ENCODE data around the gene AKAP8L. TPM values are rescaled to one million over a fixed set of nuclear protein-coding genes. Genes with fewer than 3 reads are reported as not detected.
A peak's percentile ranks its signal among the peaks of the same experiment; 100 is the strongest.

AKAP8L gene, protein sequence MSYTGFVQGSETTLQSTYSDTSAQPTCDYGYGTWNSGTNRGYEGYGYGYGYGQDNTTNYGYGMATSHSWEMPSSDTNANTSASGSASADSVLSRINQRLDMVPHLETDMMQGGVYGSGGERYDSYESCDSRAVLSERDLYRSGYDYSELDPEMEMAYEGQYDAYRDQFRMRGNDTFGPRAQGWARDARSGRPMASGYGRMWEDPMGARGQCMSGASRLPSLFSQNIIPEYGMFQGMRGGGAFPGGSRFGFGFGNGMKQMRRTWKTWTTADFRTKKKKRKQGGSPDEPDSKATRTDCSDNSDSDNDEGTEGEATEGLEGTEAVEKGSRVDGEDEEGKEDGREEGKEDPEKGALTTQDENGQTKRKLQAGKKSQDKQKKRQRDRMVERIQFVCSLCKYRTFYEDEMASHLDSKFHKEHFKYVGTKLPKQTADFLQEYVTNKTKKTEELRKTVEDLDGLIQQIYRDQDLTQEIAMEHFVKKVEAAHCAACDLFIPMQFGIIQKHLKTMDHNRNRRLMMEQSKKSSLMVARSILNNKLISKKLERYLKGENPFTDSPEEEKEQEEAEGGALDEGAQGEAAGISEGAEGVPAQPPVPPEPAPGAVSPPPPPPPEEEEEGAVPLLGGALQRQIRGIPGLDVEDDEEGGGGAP
- 59.6 and 61.3 TPM in 2 replicates for total RNA-seq

DNA sequence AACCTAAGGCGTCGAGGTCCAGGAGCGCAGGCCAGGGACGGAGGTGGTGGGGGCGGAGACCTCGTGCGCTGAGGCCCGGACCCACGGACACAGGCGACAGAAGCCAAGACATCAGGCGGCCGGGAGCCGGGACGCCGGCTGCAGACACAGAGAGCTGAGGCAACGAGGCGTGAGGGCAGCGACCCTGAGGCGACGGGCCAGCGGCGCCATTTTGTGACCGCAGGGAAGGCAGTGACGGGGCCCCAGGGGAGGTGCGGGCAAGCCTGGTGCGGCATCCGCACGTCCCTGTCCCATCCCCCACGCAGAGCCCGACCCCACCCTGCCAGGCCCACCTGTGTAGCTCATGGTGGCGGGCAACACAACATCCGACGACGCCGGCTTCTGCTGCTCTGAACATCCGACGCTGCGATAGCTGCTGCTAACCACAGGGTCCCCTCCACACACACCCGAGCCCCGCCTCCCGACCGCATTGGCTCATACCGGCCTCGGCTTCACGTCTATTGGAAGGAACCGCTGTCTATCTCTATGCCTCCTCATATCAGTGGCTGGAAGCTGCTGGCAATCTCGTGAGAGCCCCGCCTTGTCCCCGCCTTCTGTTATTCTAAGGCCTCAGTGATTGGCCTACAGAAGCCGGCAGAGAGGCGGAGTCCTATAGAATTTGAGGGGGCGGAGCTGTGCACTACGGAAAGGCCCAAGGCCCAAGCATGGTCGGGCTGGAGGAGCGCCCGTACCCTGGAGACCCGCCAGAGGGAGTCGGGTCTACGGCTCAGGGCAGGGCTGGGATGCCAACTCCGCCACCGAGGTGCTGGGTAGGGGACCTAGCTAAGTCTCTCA lies at the start of gene AKAP8L:
Gene AKAP8L, minus strand, starts transcription at position 410 of the 834 bp plus-strand sequence. Its CDS starts 65 bp downstream, at position 345.
- DNase-seq (ENCODE audit: low read depth), result peak; percentile 100
- TF ChIP-seq, protein P1, sequence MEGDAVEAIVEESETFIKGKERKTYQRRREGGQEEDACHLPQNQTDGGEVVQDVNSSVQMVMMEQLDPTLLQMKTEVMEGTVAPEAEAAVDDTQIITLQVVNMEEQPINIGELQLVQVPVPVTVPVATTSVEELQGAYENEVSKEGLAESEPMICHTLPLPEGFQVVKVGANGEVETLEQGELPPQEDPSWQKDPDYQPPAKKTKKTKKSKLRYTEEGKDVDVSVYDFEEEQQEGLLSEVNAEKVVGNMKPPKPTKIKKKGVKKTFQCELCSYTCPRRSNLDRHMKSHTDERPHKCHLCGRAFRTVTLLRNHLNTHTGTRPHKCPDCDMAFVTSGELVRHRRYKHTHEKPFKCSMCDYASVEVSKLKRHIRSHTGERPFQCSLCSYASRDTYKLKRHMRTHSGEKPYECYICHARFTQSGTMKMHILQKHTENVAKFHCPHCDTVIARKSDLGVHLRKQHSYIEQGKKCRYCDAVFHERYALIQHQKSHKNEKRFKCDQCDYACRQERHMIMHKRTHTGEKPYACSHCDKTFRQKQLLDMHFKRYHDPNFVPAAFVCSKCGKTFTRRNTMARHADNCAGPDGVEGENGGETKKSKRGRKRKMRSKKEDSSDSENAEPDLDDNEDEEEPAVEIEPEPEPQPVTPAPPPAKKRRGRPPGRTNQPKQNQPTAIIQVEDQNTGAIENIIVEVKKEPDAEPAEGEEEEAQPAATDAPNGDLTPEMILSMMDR (IDR thresholded peaks at IDR 0.05; ENCODE audit: insufficient read depth, low read depth, low read length), result peak; percentile 71
- peak within 1 kb of the TSS; percentile 96 for H3K4me3 ChIP-seq (ENCODE audit: low read depth, low read length)

DNA sequence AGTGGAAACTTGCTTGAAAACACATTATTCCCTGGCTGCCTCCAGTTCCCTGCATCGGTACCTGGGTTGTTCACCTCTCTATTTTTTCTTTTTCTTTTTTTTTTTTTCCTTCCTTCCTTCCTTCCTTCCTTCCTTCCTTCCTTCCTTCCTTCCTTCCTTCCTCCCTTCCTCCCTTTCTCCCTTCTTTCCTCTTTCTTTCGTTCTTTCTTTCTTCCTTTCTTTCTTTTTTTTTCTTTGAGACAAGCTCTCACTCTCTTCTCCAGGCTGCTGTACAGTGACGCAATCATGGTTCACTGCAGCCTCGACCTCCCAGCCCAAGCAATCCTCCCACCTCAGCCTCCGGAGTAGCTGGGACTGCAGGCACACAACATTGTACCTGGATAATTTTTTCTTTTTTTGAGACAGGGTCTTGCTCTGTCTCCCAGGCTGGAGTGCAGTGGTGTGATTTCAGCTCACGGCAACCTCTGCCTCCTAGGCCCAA lies 49.0 kb upstream of the AKAP8L start:
- DNase-seq (ENCODE audit: low read depth), result no peak
- TF ChIP-seq, protein P1 (IDR thresholded peaks at IDR 0.05; ENCODE audit: insufficient read depth, low read depth, low read length), result no peak
- no peak overlapping the region for H3K4me3 ChIP-seq (ENCODE audit: low read depth, low read length)

DNA sequence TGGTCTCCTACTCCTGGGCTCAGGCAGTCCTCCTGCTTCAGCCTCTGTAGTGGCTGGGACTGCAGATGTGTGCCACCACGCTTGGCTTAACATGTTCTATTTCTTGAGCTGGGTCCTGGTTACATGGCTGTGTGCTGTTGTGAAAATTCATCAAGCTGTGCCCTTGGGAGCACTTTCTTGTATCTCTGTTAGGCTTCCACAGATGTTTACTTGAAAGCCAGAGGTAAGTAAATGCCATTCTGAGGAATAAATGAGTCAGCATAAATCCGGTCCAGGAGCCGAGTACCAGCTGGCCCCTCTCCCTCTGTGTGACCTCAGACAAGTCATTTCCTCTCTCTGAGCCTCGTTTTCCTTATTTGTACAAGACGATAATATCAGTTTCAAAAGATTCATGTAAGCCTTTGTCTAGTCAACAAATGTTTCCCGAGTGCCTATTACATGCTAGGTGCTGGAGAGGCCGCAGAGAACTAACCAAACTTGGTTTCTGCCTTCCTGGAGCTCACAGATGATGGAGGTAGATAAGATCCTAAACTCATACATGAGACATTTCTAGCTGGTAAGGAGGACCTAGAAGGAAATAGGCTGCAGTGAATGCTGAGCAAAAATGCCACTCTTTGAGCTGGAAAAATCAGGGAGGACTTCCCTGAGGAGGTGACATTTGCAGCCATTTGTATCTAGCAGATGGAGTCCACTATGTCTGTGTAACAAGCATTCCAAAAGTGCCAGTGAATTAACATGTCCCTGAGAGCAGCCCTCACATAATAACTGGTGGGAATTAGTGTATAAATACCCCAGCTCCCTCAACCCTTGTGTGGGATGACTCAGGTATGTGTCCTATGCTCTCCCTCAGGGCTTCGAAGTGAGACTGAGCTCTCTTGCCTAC lies 48.3 kb upstream of the AKAP8L start:
- no peak overlapping the region for H3K4me3 ChIP-seq (ENCODE audit: low read depth, low read length)
- DNase-seq (ENCODE audit: low read depth), result peak; percentile 66
- TF ChIP-seq, protein P1 (IDR thresholded peaks at IDR 0.05; ENCODE audit: insufficient read depth, low read depth, low read length), result no peak

DNA sequence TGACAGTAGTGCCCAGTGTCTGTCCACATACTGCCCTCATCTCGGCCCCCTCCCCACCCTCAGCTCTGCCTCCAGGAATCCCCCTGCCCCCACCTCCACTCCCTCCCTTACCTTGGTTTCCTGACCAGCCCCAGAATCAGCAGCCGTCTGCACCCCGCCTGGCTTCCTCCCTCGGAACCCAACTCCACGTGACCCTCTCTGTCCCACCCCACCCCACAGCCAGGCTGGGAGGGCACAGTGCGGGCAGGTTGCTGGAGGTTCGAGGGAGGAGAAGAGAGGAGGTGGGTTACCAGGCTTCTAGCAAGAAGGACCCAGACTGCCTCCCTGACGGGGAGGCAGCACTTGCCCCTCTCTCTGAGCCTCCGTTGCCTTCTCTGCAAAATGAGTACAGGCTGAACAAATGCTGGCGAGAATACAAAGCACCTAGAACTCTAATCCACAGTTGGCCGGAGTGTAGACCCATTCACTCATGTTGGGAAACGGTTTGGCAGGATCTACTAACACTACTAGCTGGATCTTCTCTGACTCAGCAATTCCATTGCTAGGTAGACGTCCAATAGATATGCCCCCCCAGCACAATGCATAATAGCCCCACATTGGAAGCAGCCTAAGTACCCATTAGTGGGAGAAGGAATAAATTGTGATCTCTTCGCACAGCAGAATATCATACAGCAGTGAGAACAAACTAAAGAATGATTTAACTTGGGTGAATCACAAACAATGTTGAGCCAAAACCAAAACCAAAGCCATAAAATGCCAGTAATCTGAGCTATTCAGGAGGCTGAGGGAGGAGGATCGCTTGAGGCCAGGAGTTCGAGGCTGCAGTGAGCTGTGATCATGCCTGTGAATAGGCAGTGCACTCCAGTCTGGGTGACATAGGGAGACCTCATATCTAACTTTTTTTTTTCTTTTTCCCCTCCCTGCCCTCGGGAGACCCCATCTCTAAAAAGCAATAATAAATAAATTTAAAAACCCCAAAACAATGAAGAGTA lies 45.9 kb upstream of the AKAP8L start, which contains the start of gene RASAL3:
Gene RASAL3, minus strand, starts transcription at position 151 of the 992 bp plus-strand sequence. CDS start 186 bp downstream, outside the sequence.
- TF ChIP-seq, protein P1 (IDR thresholded peaks at IDR 0.05; ENCODE audit: insufficient read depth, low read depth, low read length), result no peak
- no peak for DNase-seq (ENCODE audit: low read depth)

DNA sequence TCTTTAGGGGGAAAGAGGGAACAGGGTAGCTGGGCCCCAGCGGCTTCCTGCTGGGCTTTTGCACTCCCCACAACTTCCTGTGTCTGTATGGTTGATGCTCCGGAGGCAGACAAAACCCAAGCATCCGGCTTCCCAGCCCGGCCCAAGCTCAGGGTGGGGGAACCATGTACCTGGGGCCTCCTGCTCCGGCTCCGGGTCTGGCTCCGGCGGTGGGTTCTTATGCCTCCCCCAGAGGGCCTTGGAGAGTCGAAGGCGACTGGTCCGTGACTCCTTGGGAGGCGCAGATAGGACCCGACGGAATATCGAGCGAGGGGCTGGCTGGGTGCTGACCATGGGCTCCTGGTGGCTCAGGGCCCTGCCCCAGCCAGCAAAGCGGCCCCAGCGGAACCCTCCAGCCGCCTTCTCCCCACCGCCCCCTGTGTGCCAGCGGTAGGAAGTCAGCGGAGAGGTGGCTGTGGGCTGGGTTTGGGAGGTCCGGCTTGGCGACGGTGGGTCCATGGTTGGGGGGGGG lies 45.1 kb upstream of the AKAP8L start:
- H3K4me3 ChIP-seq (ENCODE audit: low read depth, low read length), result no peak overlapping the region
- DNase-seq (ENCODE audit: low read depth), result no peak
- TF ChIP-seq, protein P1 (IDR thresholded peaks at IDR 0.05; ENCODE audit: insufficient read depth, low read depth, low read length), result no peak

More for the DNA sequence above, 45.9 kb upstream of the AKAP8L start, which contains the start of gene RASAL3:
- no peak within 1 kb of the TSS for H3K4me3 ChIP-seq (ENCODE audit: low read depth, low read length)

Measured in fibroblast of villous mesenchyme (primary cell).